PFSK-1 (cell line): ENCODE data around the gene GDF10.

Source experiments
- FOXP2 ChIP-seq: optimal IDR thresholded peaks from 2 replicates; pipeline ENCODE3; 2011; ENCODE audit warnings: borderline replicate concordance, control low read depth, inconsistent platforms; ENCODE audit not compliant: insufficient read depth; ENCODE audit errors: extremely low read length, extremely low read depth
- POLR2AphosphoS5 ChIP-seq: IDR thresholded peaks from 2 replicates; pipeline ENCODE4 v1.6.1; 2012; ENCODE audit warnings: low read depth, mild to moderate bottlenecking, control low read depth, low read length, moderate library complexity
- REST ChIP-seq, 2 experiments: IDR thresholded peaks; 2 replicates each; pipeline versions ENCODE4 v1.6.1 to v1.8.0; 2011 to 2012; ENCODE audit warnings: low read depth in 2 of 2, low read length in 2 of 2, control low read depth in 1 of 2, inconsistent platforms in 1 of 2, mild to moderate bottlenecking in 1 of 2, moderate library complexity in 1 of 2; ENCODE audit not compliant: insufficient read depth in 1 of 2
- SIN3A ChIP-seq: IDR thresholded peaks from 2 replicates; pipeline ENCODE4 v1.6.1; 2012; ENCODE audit warnings: mild to moderate bottlenecking, low read length, moderate library complexity, borderline replicate concordance; ENCODE audit not compliant: insufficient read depth
- TAF1 ChIP-seq: IDR thresholded peaks from 2 replicates; pipeline ENCODE4 v1.6.1; 2012; ENCODE audit warnings: low read length, control low read depth, borderline replicate concordance; ENCODE audit not compliant: insufficient read depth

The GDF10 gene

DNA sequence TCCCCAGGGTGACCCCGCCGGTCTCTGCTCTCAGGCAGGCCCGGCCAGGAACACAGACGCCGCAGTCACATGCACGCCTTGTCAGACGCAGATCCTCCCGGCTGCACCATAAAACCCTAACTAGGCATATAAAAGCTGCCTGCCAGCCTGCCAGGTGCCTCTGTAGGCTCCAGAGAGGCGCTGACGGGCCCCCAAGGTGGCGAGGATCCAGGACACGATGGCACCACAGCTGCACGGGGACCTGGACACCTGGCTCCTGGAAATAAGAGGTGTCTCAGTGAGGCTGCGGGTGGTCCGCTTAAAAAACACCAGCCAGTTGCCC lies 21.9 kb upstream of the GDF10 start:
- TF ChIP-seq SIN3A (no peak), POLR2AphosphoS5 (no peak), REST (IDR thresholded peaks at IDR 0.05; ENCODE audit: insufficient read depth in 1 of 2, low read depth in 2 of 2, low read length in 2 of 2) (no peak), FOXP2 (no peak), TAF1 (no peak)

GRCh38 chr10:47278720-47279119 lies 21.3 kb upstream of the GDF10 start:
- TF ChIP-seq POLR2AphosphoS5 = no peak
- no peak for TF ChIP-seq SIN3A
- TF ChIP-seq REST (IDR thresholded peaks at IDR 0.05; ENCODE audit: insufficient read depth in 1 of 2, low read depth in 2 of 2, low read length in 2 of 2) = no peak
- no peak for TF ChIP-seq TAF1
- TF ChIP-seq FOXP2 = no peak

DNA sequence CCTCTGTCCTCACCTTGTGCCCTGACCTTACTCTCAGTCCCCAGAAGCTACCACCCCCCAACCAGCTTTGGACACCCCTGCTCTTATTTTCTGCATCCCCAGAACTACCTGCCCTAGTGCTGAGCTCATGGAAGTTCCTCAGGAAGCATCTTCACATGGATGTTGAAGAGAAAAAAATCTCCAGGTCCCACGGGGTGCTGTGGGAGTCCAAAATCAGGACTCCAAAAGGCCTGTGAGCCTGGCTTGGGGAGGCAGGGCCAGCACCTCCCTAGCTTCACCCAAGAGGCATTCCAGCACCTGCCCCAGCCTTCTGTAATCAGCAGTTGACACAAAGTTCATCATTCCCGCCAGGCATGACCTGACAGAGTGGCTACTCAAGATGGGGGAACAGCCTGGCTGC lies 20.7 kb upstream of the GDF10 start:
- TF ChIP-seq TAF1 (no peak), SIN3A (no peak), FOXP2 (no peak), POLR2AphosphoS5 (no peak), REST (IDR thresholded peaks at IDR 0.05; ENCODE audit: insufficient read depth in 1 of 2, low read depth in 2 of 2, low read length in 2 of 2) (no peak)

DNA sequence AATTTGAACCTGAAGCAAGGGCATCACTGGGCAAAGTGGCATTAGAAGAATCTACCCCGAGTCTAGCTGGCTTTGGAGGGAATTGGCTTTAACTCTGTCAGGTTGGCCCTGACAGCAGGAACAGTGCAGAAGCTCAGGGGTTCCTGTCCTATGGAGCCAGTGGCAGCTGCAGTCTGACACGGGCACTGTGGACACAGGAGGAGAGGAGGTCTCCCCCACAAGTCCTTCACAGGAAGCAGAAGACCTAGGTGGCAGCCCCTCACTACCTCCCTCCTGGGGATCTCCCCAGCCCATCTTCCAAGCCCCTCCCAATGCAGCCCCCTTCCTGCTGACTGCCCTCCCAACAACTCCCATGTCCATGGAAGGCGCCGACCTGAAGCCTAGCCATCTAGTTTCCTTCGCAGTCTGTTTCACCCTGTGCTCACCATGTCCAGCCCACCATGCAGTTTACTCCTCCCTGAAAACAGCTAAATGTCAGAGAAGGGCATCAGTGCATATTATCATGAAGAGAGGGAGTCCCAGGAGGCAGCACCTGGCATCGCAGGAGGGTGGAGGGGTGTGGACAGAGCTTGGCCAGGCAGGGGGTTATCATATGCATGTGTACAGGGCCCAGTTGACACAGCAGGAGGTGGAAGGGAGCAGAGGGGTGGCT lies 17.9 kb upstream of the GDF10 start:
- TF ChIP-seq REST (IDR thresholded peaks at IDR 0.05; ENCODE audit: insufficient read depth in 1 of 2, low read depth in 2 of 2, low read length in 2 of 2) (no peak), POLR2AphosphoS5 (no peak), SIN3A (no peak), FOXP2 (no peak), TAF1 (no peak)

DNA sequence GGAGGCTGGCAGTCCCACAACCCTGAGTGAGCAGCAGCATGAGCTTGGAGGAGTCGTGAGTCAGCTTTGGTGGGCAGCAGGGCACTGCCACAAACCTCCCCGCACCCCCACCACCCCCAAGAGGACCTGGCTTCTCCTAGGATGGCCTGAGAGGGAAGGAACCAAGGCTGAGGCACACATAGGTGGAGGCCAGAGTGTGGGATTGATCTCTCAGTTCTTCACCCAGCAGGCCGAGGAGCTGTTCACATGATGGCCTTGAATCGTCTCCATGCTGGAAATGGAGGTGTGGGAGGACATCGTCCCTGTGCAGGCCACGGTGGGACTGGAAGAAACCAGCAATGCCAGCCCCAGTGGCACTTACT lies 17.4 kb upstream of the GDF10 start:
- TF ChIP-seq TAF1 (no peak), SIN3A (no peak), REST (IDR thresholded peaks at IDR 0.05; ENCODE audit: insufficient read depth in 1 of 2, low read depth in 2 of 2, low read length in 2 of 2) (no peak), POLR2AphosphoS5 (no peak), FOXP2 (no peak)
